ENCODE results near the gene YRDC.

YRDC gene

DNA sequence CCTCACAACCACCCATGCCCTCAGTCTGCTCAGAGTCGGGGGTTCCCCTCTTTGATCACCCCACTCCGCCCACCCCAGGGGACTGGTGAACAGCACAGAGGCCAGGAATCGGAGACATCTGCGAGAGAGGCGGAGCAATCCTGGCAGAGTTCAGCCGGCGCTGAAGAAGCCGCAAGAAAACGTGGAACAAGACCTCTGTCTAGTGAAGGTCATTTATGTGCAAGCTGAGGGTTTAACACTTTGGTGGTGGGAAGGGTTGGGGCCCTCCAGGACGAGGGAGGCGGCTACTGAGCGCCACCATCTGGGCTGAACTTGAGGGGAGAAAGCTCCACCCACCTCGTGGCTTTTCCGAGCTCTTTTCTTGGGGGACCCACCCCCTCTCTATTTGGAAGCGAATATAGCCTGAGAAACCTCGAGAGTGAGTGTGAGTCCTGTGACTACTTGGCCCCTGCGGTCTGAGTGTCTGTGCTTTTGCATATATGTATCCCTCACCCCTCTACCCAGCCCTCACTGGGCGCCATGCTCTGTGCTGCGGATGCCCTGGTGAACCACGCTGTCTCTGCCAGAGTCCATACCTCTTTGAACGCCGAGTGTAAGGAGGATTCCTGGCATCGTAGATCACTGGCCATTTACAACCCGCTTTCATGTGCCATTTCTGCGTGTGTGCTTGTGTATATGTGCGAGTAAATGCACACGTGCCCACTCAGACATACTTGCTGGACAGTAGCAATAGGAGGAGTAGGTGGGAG lies 41.9 kb downstream of the YRDC start:
- DNase-seq, result peak; percentile 19

DNA sequence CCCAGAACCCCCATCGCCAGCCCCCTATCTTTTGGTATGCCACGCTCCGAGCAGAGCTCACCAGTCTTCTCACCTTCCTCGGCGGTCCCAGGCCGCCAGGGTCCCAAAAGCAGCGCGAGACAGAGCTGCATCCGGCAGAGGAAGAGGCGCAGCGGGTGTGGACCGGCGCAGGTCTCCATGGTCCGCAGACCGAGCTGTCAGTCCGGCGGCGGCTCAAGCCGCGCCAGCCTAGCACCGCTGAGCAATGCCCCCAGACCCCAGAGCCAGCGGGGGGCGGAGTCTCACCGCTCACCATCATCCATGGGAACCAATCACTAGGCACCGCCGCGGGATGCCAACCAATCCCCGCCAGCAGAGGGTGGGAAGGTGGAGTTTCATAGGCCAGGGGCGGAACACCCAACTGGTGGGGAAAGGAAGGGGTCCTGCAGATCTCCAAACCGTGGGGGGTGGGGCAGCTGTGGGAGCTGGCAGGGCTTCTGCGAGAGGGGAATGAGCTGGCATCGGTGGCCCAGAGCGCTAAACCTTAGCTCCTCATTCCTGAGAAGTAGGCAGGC lies 43.0 kb downstream of the YRDC start, which contains the start of gene EPHA10:
TSS of gene EPHA10 (minus strand) at position 233 of the 554 bp plus-strand sequence. CDS start at position 179, 54 bp downstream.
- peak; percentile 75 for DNase-seq

- no peak for DNase-seq
Measured at GRCh38 chr1:37764414-37764825, 43.6 kb downstream of the YRDC start.

- no peak for DNase-seq
Measured at GRCh38 chr1:37763791-37764413, 44.1 kb downstream of the YRDC start.

GRCh38 chr1:37762516-37762915 lies 45.5 kb downstream of the YRDC start:
- no peak for DNase-seq

DNA sequence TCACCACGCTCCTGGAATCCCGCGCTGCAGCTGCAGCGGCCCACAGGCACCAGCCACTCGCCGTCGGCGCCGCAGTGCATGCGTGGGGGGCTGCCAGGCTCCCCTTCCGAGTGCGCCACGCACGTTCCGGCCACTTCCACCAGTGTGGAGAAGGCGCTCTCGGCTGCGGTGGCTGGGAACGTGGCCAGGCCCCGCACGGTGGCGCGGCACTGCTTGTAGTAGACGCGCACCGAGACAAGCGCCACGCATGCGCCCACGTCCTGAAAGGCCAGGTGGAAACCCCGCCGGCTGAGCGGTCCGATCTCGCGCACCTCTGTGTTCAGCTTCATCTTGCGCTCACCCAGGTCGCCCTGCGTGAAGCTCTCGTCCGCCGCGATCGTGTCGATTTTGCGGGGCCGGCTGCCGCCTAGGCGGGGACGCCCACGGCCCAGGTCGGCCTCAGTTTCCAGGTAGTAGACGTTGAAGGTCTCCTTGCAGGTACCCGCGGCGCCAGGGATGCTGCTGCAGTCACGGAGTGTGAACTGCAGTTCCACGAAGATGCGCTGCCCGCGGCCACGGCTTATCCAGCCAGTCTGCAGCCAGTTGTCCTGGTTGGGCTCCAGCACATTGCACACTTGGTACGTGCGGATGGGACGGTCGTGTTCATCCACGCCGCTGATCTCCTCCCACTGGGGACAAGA lies 46.5 kb downstream of the YRDC start:
- DNase-seq, result no peak

- DNase-seq, result no peak
Measured at GRCh38 chr1:37759451-37759850, 48.6 kb downstream of the YRDC start.

- no peak for DNase-seq
Measured at GRCh38 chr1:37755951-37756560, 52.0 kb downstream of the YRDC start.

DNA sequence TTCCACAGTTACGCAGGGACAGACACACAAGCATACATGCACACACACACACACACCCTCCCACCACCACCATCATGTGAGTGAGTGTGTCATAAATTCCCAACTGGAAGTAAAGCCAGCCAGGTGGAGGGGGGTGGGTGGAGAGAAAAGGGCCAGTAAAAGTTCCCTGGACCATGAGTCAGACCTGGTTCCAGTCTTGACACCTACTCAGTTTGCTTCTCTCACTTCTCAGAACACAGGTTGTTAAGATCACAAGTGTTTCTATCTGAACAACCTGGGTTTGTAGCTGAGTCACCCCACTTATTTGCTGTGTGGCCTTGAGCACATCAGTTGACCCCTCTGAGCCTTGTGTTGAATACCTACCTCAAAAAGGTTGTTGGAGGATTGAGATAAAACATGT lies 52.7 kb downstream of the YRDC start:
- no peak for DNase-seq

DNA sequence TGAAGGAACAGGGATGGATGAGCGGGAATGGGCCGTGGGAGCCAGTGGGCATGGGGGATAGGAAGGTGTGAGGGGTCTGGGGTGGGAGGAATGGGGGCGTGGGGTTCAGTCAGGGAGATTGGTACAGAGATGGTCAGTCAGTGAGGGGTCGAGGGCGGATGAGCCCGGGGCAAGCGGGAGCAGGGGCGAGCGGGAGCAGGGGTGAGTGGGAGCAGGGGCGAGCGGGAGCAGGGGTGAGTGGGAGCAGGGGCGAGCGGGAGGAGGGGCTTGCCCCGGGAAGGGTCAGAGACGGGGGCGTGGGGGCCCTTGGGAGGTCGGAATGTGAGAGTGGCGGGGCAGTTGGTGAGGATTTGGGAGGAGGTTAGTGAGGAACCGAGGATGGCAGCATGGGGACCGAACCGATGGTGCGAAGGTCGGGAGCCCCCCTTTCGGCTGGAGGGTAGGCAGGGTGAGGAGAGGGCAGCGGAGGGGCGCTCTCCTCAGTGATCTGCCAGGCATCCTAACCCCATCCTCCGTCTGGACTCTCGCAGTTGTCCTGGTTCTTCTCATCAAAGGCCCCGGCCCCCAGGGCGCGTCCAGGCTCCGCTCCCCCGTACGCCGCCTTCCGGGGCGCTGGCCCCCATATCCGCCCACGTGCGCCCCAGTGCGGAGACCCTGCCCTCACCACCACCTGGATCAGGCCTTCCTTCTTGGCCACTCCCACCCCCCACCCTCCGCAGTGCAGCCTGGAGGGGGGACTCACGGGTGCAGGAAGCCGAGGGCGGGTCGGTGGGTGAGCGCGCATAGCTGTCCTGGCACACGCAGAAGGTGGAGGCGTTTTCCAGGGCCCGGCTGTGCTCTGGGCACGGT lies 54.3 kb downstream of the YRDC start:
- DNase-seq, result no peak
